NT2/D1 (cell line): Measurements from ENCODE around the gene ERGIC1.

Experiments
- DNase-seq: peaks from one replicate; pipeline ENCODE4 v3.0.0-alpha.2; 2011; ENCODE audit warnings: low read depth, low spot score
- H3K27me3 ChIP-seq: 2 replicates; pipeline ENCODE4 v1.6.0; 2011; ENCODE audit warnings: mild to moderate bottlenecking; ENCODE audit not compliant: insufficient read length, insufficient read depth
- H3K36me3 ChIP-seq: 2 replicates; pipeline ENCODE4 v1.6.1; 2011; ENCODE audit warnings: mild to moderate bottlenecking, low read length, mixed read lengths; ENCODE audit not compliant: insufficient read depth, insufficient read length
- H3K4me1 ChIP-seq: 2 replicates; pipeline ENCODE4 v1.5.1; 2011; ENCODE audit not compliant: insufficient read depth, insufficient read length
- H3K4me3 ChIP-seq: 2 replicates; pipeline ENCODE4 v1.5.1; 2011; ENCODE audit warnings: low read depth; ENCODE audit not compliant: insufficient read length
- H3K9ac ChIP-seq: 2 replicates; pipeline ENCODE4 v1.6.0; 2011; ENCODE audit warnings: low read depth; ENCODE audit not compliant: insufficient read length
- H3K9me3 ChIP-seq: 2 replicates; pipeline ENCODE4 v1.5.1; 2011; ENCODE audit warnings: mild to moderate bottlenecking, low read length; ENCODE audit not compliant: insufficient read depth
- SUZ12 ChIP-seq: IDR thresholded peaks from 2 replicates; pipeline ENCODE4 v1.6.1; 2011; ENCODE audit not compliant: insufficient read length, insufficient read depth; ENCODE audit errors: extremely low read depth
- YY1 ChIP-seq: IDR thresholded peaks from 2 replicates; pipeline ENCODE4 v1.6.1; 2011; ENCODE audit not compliant: insufficient read length, insufficient read depth
- ZNF274 ChIP-seq: IDR thresholded peaks from 2 replicates; pipeline ENCODE4 v1.6.1; 2011; ENCODE audit warnings: mild to moderate bottlenecking, low read depth, low read length

The ERGIC1 gene

GRCh38 chr5:172870291-172870714 lies 36.3 kb downstream of the ERGIC1 start:
- TF ChIP-seq YY1 (no peak), ZNF274 (no peak), SUZ12 (no peak)
- no peak overlapping the region for H3K4me3 ChIP-seq
- no peak for DNase-seq
- H3K27me3 ChIP-seq = no peaks in the 10 kb centered on the region
- H3K36me3 ChIP-seq = peaks cover 8% of the 10 kb centered on the region
- peaks cover 23% of the 10 kb centered on the region for H3K4me1 ChIP-seq
- H3K9ac ChIP-seq = no peak overlapping the region
- no peaks in the 10 kb centered on the region for H3K9me3 ChIP-seq

GRCh38 chr5:172870715-172871461 lies 36.8 kb downstream of the ERGIC1 start:
- Histone ChIP-seq H3K4me1 (peaks cover 23% of the 10 kb centered on the region), H3K4me3 (no peak overlapping the region)

DNA sequence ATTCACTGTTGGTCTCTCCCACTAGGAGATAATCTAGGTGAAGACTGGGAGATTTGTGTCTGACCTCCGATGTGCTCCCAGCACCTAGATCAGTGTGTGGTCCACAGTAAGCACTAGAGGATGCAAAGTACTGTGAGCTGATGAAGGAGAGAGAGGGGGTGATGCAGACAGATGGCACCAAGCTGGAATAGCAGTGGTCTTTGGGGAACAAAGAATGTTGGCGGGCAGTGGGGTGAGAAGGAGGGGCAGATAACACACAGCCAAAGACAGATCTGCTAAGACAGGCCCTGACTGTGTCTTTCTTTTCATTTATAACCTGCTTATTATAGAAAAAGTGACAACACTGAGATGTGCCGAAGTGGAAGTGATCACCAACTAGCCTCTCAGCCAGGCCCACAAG lies 37.5 kb downstream of the ERGIC1 start:
- H3K4me1 ChIP-seq = peaks cover 20% of the 10 kb centered on the region
- DNase-seq = no peak
- no peak overlapping the region for H3K9ac ChIP-seq
- H3K27me3 ChIP-seq = no peaks in the 10 kb centered on the region
- peaks cover 8% of the 10 kb centered on the region for H3K36me3 ChIP-seq
- no peak overlapping the region for H3K4me3 ChIP-seq
- no peaks in the 10 kb centered on the region for H3K9me3 ChIP-seq
- TF ChIP-seq ZNF274 = no peak
- TF ChIP-seq YY1 = no peak
- no peak for TF ChIP-seq SUZ12

More at GRCh38 chr5:172870715-172871461, 36.8 kb downstream of the ERGIC1 start:
- no peak for DNase-seq
- Histone ChIP-seq H3K36me3 (peaks cover 8% of the 10 kb centered on the region), H3K9me3 (no peaks in the 10 kb centered on the region), H3K27me3 (no peaks in the 10 kb centered on the region), H3K9ac (no peak overlapping the region)
- TF ChIP-seq YY1 (no peak), SUZ12 (no peak), ZNF274 (no peak)

- TF ChIP-seq SUZ12 (no peak), YY1 (no peak), ZNF274 (no peak)
- DNase-seq = no peak
- no peak overlapping the region for H3K4me3 ChIP-seq
- no peaks in the 10 kb centered on the region for H3K27me3 ChIP-seq
- H3K36me3 ChIP-seq = peaks cover 8% of the 10 kb centered on the region
- H3K4me1 ChIP-seq = peaks cover 15% of the 10 kb centered on the region
- no peaks in the 10 kb centered on the region for H3K9me3 ChIP-seq
- H3K9ac ChIP-seq = no peak overlapping the region
Observed at GRCh38 chr5:172871982-172872381, 37.9 kb downstream of the ERGIC1 start.

- Histone ChIP-seq H3K27me3 (no peaks in the 10 kb centered on the region), H3K4me3 (no peak overlapping the region), H3K9ac (no peak overlapping the region), H3K36me3 (peaks cover 9% of the 10 kb centered on the region), H3K4me1 (peaks cover 10% of the 10 kb centered on the region), H3K9me3 (no peaks in the 10 kb centered on the region)
- TF ChIP-seq SUZ12 = no peak
- DNase-seq = no peak
Observed at GRCh38 chr5:172872997-172873491, 39.0 kb downstream of the ERGIC1 start.

DNA sequence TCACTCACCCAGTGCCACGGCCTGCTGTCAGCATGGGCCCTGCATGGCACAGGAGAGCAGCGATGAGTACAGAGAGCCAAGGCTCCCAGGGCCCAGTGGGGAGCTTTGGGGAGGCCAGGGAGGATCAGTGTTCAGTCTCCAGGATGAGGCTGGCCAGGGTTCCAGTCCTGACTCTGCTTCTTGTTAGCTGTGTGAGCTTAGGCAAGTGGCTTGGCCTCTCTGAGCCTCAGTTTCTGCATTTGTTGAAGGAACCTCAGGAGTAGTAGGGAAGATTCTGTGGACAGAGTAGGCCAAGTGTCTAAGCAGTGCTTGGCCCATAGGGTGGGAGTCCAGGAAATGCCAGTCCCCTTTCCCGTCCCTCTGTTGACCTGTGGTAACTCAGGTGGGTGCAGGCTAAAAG lies 39.5 kb downstream of the ERGIC1 start:
- H3K9me3 ChIP-seq = no peaks in the 10 kb centered on the region
- H3K4me1 ChIP-seq = peaks cover 10% of the 10 kb centered on the region
- H3K27me3 ChIP-seq = no peaks in the 10 kb centered on the region
- TF ChIP-seq ZNF274 (no peak), YY1 (no peak), SUZ12 (no peak)
- no peak for DNase-seq
- H3K4me3 ChIP-seq = no peak overlapping the region
- H3K9ac ChIP-seq = no peak overlapping the region
- H3K36me3 ChIP-seq = peaks cover 13% of the 10 kb centered on the region

DNA sequence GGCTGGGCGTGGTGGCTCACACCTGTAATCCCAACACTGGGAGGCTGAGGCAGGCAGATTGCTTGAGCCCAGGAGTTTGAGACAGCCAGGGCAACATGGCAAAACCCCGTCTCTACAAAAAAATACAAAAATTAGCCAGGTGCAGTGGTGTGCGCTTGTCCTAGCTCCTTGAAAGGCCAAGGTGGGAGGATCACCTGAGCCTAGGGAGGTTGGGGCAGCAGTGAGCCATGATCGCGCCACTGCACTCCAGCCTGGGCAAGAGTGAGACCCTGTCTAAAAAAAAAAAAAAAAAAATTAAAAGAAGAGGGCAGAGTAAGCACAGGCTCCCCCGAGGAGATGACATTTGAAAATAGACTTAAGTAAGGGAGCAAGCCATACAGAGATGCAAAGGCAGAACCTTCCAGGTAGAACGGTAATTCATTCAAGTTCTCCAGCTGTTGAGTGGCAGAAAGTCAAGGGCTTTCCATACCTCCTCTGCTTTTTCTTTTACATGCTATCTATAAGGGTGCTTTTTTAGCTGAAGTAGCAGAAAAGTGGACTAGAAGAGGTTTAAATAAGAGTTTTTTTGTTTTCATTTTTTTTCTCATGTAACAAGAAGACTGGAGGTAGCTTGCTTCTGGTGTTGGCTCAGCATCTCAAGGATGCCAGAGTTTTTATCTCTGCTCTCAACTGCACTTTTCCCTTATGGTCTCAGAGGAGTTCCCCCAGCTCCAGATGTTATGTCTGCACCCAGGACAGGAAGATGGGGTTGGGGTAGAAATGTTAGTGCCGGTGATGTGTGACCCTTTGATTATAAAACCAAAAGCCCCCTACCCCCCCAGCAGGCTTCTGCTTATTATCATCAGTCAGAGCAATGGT lies 40.8 kb downstream of the ERGIC1 start:
- TF ChIP-seq YY1 = no peak
- TF ChIP-seq SUZ12 = no peak
- TF ChIP-seq ZNF274 = no peak
- no peak overlapping the region for H3K9ac ChIP-seq

More for the DNA sequence above, 40.8 kb downstream of the ERGIC1 start:
- Histone ChIP-seq H3K36me3 (peaks cover 16% of the 10 kb centered on the region), H3K27me3 (no peaks in the 10 kb centered on the region), H3K4me1 (peaks cover 4% of the 10 kb centered on the region), H3K9me3 (no peaks in the 10 kb centered on the region), H3K4me3 (no peak overlapping the region)
- DNase-seq = no peak
